T-cell (primary cell): ENCODE measurements around the gene DR1. TPM values are rescaled to one million over a fixed set of nuclear protein-coding genes. Genes with fewer than 3 reads are reported as not detected.

Source experiments
- ATAC-seq, 4 experiments: fragments of 200-7000 bp in 3 of 4; fragments of 150-1000 bp in 1 of 4; cut with Tn5 transposase; replicated peaks in 1 of 4; 1 replicate in 3 of 4; 2 replicates in 1 of 4; pipeline ENCODE4 v1.10.0; 2021; ENCODE audit warnings: moderate library complexity in 3 of 4, mild to moderate bottlenecking in 2 of 4, moderate number of reproducible peaks in 1 of 4
- CTCF ChIA-PET, 2 donors: fragments of 300-600 bp; sonication (Branson Sonifier 250); formaldehyde crosslinking; loops; one replicate each; lab custom pipeline; 2022; ENCODE audit warnings: antibody characterized with exemption in 2 of 2; lab: Charles Lee
- POLR2A ChIA-PET, 2 donors: fragments of 300-600 bp; sonication (Branson Sonifier 250); formaldehyde crosslinking; loops; one replicate each; lab custom pipeline; 2022; ENCODE audit warnings: antibody characterized with exemption in 2 of 2; lab: Charles Lee
- DNase-seq, 35 experiments: peaks; one replicate each; pipeline versions ENCODE4 v3.0.0 to v3.0.0-alpha.2; 2013 to 2023
- H3K27ac ChIP-seq: one replicate; pipeline ENCODE4 v1.5.1; 2013; ENCODE audit warnings: low read length
- H3K27me3 ChIP-seq, 2 experiments: replicated peaks in 1 of 2; 1 replicate in 1 of 2; 2 replicates in 1 of 2; pipeline versions ENCODE4 v1.6.1 to v1.7.0; 2013; ENCODE audit warnings: low read length in 1 of 2, mixed read lengths in 1 of 2; ENCODE audit not compliant: control insufficient read depth in 2 of 2, insufficient read depth in 2 of 2; ENCODE audit errors: extremely low read depth in 1 of 2
- H3K36me3 ChIP-seq, 2 donors: 1 replicate in 1 of 2; 2 replicates in 1 of 2; pipeline versions ENCODE4 v1.6.1 to v1.7.0; 2013; ENCODE audit warnings: low read length in 1 of 2; ENCODE audit not compliant: control insufficient read depth in 2 of 2, insufficient read depth in 1 of 2; ENCODE audit errors: extremely low read depth in 1 of 2
- H3K4me1 ChIP-seq, 2 experiments: 1 replicate in 1 of 2; 2 replicates in 1 of 2; pipeline versions ENCODE4 v1.6.1 to v1.7.0; 2013; ENCODE audit warnings: low read length in 2 of 2, mixed read lengths in 1 of 2; ENCODE audit not compliant: insufficient read depth in 2 of 2, control insufficient read depth in 1 of 2; ENCODE audit errors: extremely low read depth in 1 of 2
- H3K4me3 ChIP-seq, 2 donors: 1 replicate in 1 of 2; 2 replicates in 1 of 2; pipeline versions ENCODE4 v1.5.1 to v1.7.0; 2013; ENCODE audit warnings: mild to moderate bottlenecking in 2 of 2, low read length in 1 of 2, moderate library complexity in 1 of 2; ENCODE audit not compliant: control insufficient read depth in 1 of 2; ENCODE audit errors: extremely low read depth in 1 of 2
- H3K9me3 ChIP-seq: 2 replicates; pipeline ENCODE4 v1.7.0; 2013
- H3K27ac Mint-ChIP-seq, 2 donors: one replicate each; pipeline ENCODE4 v1.8.0; 2020 to 2021; ENCODE audit warnings: mild to moderate bottlenecking in 2 of 2, mixed read lengths in 2 of 2
- H3K27me3 Mint-ChIP-seq, 2 donors: one replicate each; pipeline ENCODE4 v1.8.0; 2021 to 2022; ENCODE audit warnings: mixed read lengths in 2 of 2
- H3K36me3 Mint-ChIP-seq: one replicate; pipeline ENCODE4 v1.8.0; 2021; ENCODE audit warnings: mixed read lengths
- H3K4me1 Mint-ChIP-seq, 3 donors: one replicate each; pipeline ENCODE4 v1.8.0; 2020 to 2022; ENCODE audit warnings: mixed read lengths in 3 of 3, mild to moderate bottlenecking in 1 of 3
- H3K4me3 Mint-ChIP-seq, 3 donors: one replicate each; pipeline ENCODE4 v1.8.0; 2020 to 2022; ENCODE audit warnings: mild to moderate bottlenecking in 3 of 3, mixed read lengths in 3 of 3, moderate library complexity in 3 of 3
- H3K9me3 Mint-ChIP-seq, 3 donors: one replicate each; pipeline ENCODE4 v1.8.0; 2020 to 2022; ENCODE audit warnings: mixed read lengths in 3 of 3
- WGBS: methylation state at CpG from one replicate; pipeline ENCODE4 v1.1.5; 2013; ENCODE audit warnings: missing lambda C conversion rate; ENCODE audit not compliant: insufficient coverage; 5-methylcytosine and 5-hydroxymethylcytosine counted together
- total RNA-seq, 35 experiments: library from RNA in 6 of 35; stranded (reverse) in 6 of 35; fragments of 120-200 nt in 1 of 35; gene quantifications; one replicate each; pipeline versions ENCODE4 v1.2.1 to v1.2.4 and lab custom pipeline; 2013 to 2026

DR1 gene
- total RNA-seq, 5 donors from 2014 or later (not counting 1 experiment from before 2014, with no cell fraction given), result 58.8 to 72.3 (median 65.1) TPM

- ATAC-seq, result no peak
- DNase-seq, result no peak
- H3K36me3 ChIP-seq, result no peaks in the 10 kb centered on the region
- no peak overlapping the region for H3K27ac ChIP-seq
- H3K27ac Mint-ChIP-seq, result no peak overlapping the region
- H3K36me3 Mint-ChIP-seq, result peaks cover 12% of the 10 kb centered on the region
- H3K4me1 ChIP-seq, result no peaks in the 10 kb centered on the region
- WGBS, result 80% methylated on average over 1 of the region's 4 CpGs
- peaks cover 0 to 3% (median 0%) of the 10 kb centered on the region in 3 donors for H3K4me1 Mint-ChIP-seq
- POLR2A ChIA-PET, result no interaction called here
- CTCF ChIA-PET, result no interaction called here
- peaks cover 0 to 10% (median 0%) of the 10 kb centered on the region in 3 donors for H3K9me3 Mint-ChIP-seq
- H3K27me3 Mint-ChIP-seq, result peaks cover 11% of the 10 kb centered on the region in 2 donors
- H3K4me3 Mint-ChIP-seq, result no peak overlapping the region
- H3K27me3 ChIP-seq, result peaks cover 0 to 9% of the 10 kb centered on the region in 2 experiments
- no peak overlapping the region for H3K4me3 ChIP-seq
- H3K9me3 ChIP-seq, result no peaks in the 10 kb centered on the region
These were observed 62.5 kb downstream of the DR1 start for GRCh38 chr1:93408203-93408602.

- no peak overlapping the region for H3K4me3 Mint-ChIP-seq
- H3K36me3 Mint-ChIP-seq, result peaks cover 12% of the 10 kb centered on the region
- POLR2A ChIA-PET, result interaction anchor here in 1 of 2 donors (0.6 kb wide), 1 partner anchor 18 kb away, joined by 10 read pairs; no protein-coding TSS in a partner anchor
- ATAC-seq (no peak), DNase-seq (no peak)
- peaks cover 0 to 10% (median 0%) of the 10 kb centered on the region in 3 donors for H3K9me3 Mint-ChIP-seq
- H3K36me3 ChIP-seq, result no peaks in the 10 kb centered on the region
- peaks cover 0 to 9% of the 10 kb centered on the region in 2 experiments for H3K27me3 ChIP-seq
- H3K4me1 ChIP-seq, result no peaks in the 10 kb centered on the region
- no CpG with 5 or more reads among the region's 2 CpGs for WGBS
- CTCF ChIA-PET, result no interaction called here
- no peak overlapping the region for H3K27ac Mint-ChIP-seq
- H3K4me1 Mint-ChIP-seq, result peaks cover 0 to 3% (median 0%) of the 10 kb centered on the region in 3 donors
- peaks cover 11% of the 10 kb centered on the region in 2 donors for H3K27me3 Mint-ChIP-seq
- no peak overlapping the region for H3K4me3 ChIP-seq
- no peak overlapping the region for H3K27ac ChIP-seq
- no peaks in the 10 kb centered on the region for H3K9me3 ChIP-seq
These were observed 65.3 kb downstream of the DR1 start for GRCh38 chr1:93411000-93411399.

- peaks cover 11% of the 10 kb centered on the region in 2 donors for H3K27me3 Mint-ChIP-seq
- ChIA-PET POLR2A (no interaction called here), CTCF (interaction anchor here in 1 of 2 donors (0.7 kb wide), 1 partner anchor 70 kb away, joined by 3 read pairs; no protein-coding TSS in a partner anchor)
- Histone ChIP-seq H3K4me1 (no peaks in the 10 kb centered on the region), H3K27me3 (peaks cover 0 to 5% of the 10 kb centered on the region in 2 experiments), H3K9me3 (no peaks in the 10 kb centered on the region), H3K4me3 (no peak overlapping the region), H3K36me3 (no peaks in the 10 kb centered on the region), H3K27ac (no peak overlapping the region)
- no peaks in the 10 kb centered on the region for H3K4me1 Mint-ChIP-seq
- 30% methylated on average over 1 of the region's 3 CpGs for WGBS
- DNase-seq, result no peak
- H3K36me3 Mint-ChIP-seq, result no peaks in the 10 kb centered on the region
- no peak for ATAC-seq
- H3K4me3 Mint-ChIP-seq, result no peak overlapping the region
- no peak overlapping the region for H3K27ac Mint-ChIP-seq
- H3K9me3 Mint-ChIP-seq, result no peaks in the 10 kb centered on the region
These were observed 69.0 kb downstream of the DR1 start for GRCh38 chr1:93414749-93415148.

- Histone ChIP-seq H3K9me3 (no peaks in the 10 kb centered on the region), H3K4me1 (no peaks in the 10 kb centered on the region), H3K27ac (no peak overlapping the region), H3K27me3 (peaks cover 0 to 5% of the 10 kb centered on the region in 2 experiments), H3K36me3 (no peaks in the 10 kb centered on the region), H3K4me3 (no peak overlapping the region)
- H3K27ac Mint-ChIP-seq, result no peak overlapping the region
- no peak overlapping the region for H3K4me3 Mint-ChIP-seq
- peaks cover 11% of the 10 kb centered on the region in 2 donors for H3K27me3 Mint-ChIP-seq
- ATAC-seq (no peak), DNase-seq (no peak)
- H3K4me1 Mint-ChIP-seq, result no peaks in the 10 kb centered on the region
- ChIA-PET POLR2A (no interaction called here), CTCF (interaction anchor here in 1 of 2 donors (0.7 kb wide), 1 partner anchor 70 kb away, joined by 3 read pairs; no protein-coding TSS in a partner anchor)
- 85% methylated on average over 2 of the region's 3 CpGs for WGBS
- no peaks in the 10 kb centered on the region for H3K36me3 Mint-ChIP-seq
- H3K9me3 Mint-ChIP-seq, result no peaks in the 10 kb centered on the region
These were observed 69.6 kb downstream of the DR1 start for GRCh38 chr1:93415296-93415695.

GRCh38 chr1:93416183-93416582 lies 70.5 kb downstream of the DR1 start:
- no peaks in the 10 kb centered on the region for H3K36me3 Mint-ChIP-seq
- Histone ChIP-seq H3K27ac (no peak overlapping the region), H3K9me3 (no peaks in the 10 kb centered on the region), H3K4me1 (no peaks in the 10 kb centered on the region), H3K27me3 (peaks cover 0 to 5% of the 10 kb centered on the region in 2 experiments), H3K4me3 (no peak overlapping the region), H3K36me3 (no peaks in the 10 kb centered on the region)
- CTCF ChIA-PET, result no interaction called here
- H3K27ac Mint-ChIP-seq, result no peak overlapping the region
- DNase-seq, result no peak
- no peak overlapping the region for H3K4me3 Mint-ChIP-seq
- ATAC-seq, result no peak
- POLR2A ChIA-PET, result no interaction called here
- 83% methylated on average over 1 of the region's 2 CpGs for WGBS
- no peaks in the 10 kb centered on the region for H3K4me1 Mint-ChIP-seq
- H3K9me3 Mint-ChIP-seq, result no peaks in the 10 kb centered on the region
- H3K27me3 Mint-ChIP-seq, result peaks cover 11% of the 10 kb centered on the region in 2 donors

Other genes starting within 250 kb of the DR1 start
- gene TMED5, start 165.5 kb upstream of the DR1 start, total RNA-seq, result 10 to 100 TPM; 40.9 to 47.6 (median 44.8) TPM
- 10 to 100 TPM in 1 of 5 donors, 1 to 10 TPM in 4; 7.4 to 10.1 (median 8.8) TPM for gene CCDC18, start 165.2 kb upstream of the DR1 start, total RNA-seq
- gene FNBP1L, start 102.2 kb downstream of the DR1 start, total RNA-seq, result 1 to 10 TPM; 1.2 to 3.2 (median 1.6) TPM